HepG2 (cell line): ENCODE results near the gene IL2RA. TPM values are rescaled to one million over a fixed set of nuclear protein-coding genes. Genes with fewer than 3 reads are reported as not detected.

Experiments
- GLI4 ChIP-seq: sonication (generic); formaldehyde crosslinking; IDR thresholded peaks from 2 replicates; pipeline ENCODE4 v1.5.1; 2020; ENCODE audit warnings: missing genetic modification reagents, mild to moderate bottlenecking, moderate library complexity, borderline replicate concordance
- HNF1A ChIP-seq, 2 experiments: sonication (generic) in 1 of 2; formaldehyde crosslinking in 1 of 2; IDR thresholded peaks; 2 replicates each; pipeline versions ENCODE4 v1.4.0 to v1.6.1; 2016 to 2020; ENCODE audit warnings: borderline replicate concordance in 1 of 2, low read depth in 1 of 2, mild to moderate bottlenecking in 1 of 2, missing genetic modification reagents in 1 of 2
- IKZF5 ChIP-seq: IDR thresholded peaks from 2 replicates; pipeline ENCODE4 v1.6.1; 2018; ENCODE audit warnings: missing genetic modification reagents, mild to moderate bottlenecking, missing compliant biosample characterization
- NCOA5 ChIP-seq: sonication (generic); formaldehyde crosslinking; IDR thresholded peaks from 2 replicates; pipeline ENCODE4 v1.4.0; 2020; ENCODE audit warnings: missing genetic modification reagents
- NFE2L2 ChIP-seq: fragments of 150-350 bp; IDR thresholded peaks from 2 replicates; pipeline ENCODE4 v1.6.1; 2014; ENCODE audit warnings: low read length
- NKX3-1 ChIP-seq: sonication (generic); formaldehyde crosslinking; IDR thresholded peaks from 2 replicates; pipeline ENCODE4 v1.5.0; 2020; ENCODE audit warnings: missing genetic modification reagents
- POGZ ChIP-seq: sonication (generic); formaldehyde crosslinking; IDR thresholded peaks from 2 replicates; pipeline ENCODE4 v1.4.0; 2020; ENCODE audit warnings: mild to moderate bottlenecking, missing genetic modification reagents
- REXO4 ChIP-seq: sonication (generic); formaldehyde crosslinking; IDR thresholded peaks from 2 replicates; pipeline ENCODE4 v1.8.0; 2022; ENCODE audit warnings: missing genetic modification reagents, mild to moderate bottlenecking, borderline replicate concordance
- ZBTB4 ChIP-seq: sonication (generic); formaldehyde crosslinking; IDR thresholded peaks from 2 replicates; pipeline ENCODE4 v1.4.0; 2020; ENCODE audit warnings: missing genetic modification reagents, mild to moderate bottlenecking, borderline replicate concordance
- ZFP37 ChIP-seq: sonication (generic); formaldehyde crosslinking; IDR thresholded peaks from 2 replicates; pipeline ENCODE4 v1.4.0; 2020; ENCODE audit warnings: missing genetic modification reagents, borderline replicate concordance
- ZMYM2 ChIP-seq: sonication (generic); formaldehyde crosslinking; IDR thresholded peaks from 2 replicates; pipeline ENCODE4 v1.8.0; 2022; ENCODE audit warnings: mild to moderate bottlenecking, missing genetic modification reagents
- ZNF3 ChIP-seq: IDR thresholded peaks from 2 replicates; pipeline ENCODE4 v1.7.0; 2017; ENCODE audit warnings: inconsistent platforms
- ZNF362 ChIP-seq: sonication (generic); formaldehyde crosslinking; IDR thresholded peaks from 2 replicates; pipeline ENCODE4 v1.4.0; 2020; ENCODE audit warnings: missing genetic modification reagents, mild to moderate bottlenecking, borderline replicate concordance
- ZNF543 ChIP-seq: sonication (generic); formaldehyde crosslinking; IDR thresholded peaks from 2 replicates; pipeline ENCODE4 v1.4.0; 2020; ENCODE audit warnings: mild to moderate bottlenecking, missing genetic modification reagents
- ZNF597 ChIP-seq: sonication (generic); formaldehyde crosslinking; IDR thresholded peaks from 2 replicates; pipeline ENCODE4 v1.5.0; 2020; ENCODE audit warnings: missing genetic modification reagents
- ZNF619 ChIP-seq: sonication (generic); formaldehyde crosslinking; IDR thresholded peaks from 2 replicates; pipeline ENCODE4 v1.4.0; 2020; ENCODE audit warnings: mild to moderate bottlenecking, missing genetic modification reagents
- ZNF670 ChIP-seq: sonication (generic); formaldehyde crosslinking; IDR thresholded peaks from 2 replicates; pipeline ENCODE4 v1.8.0; 2022; ENCODE audit warnings: mild to moderate bottlenecking, missing genetic modification reagents, borderline replicate concordance
- polyA plus RNA-seq, 8 experiments: library from polyadenylated mRNA; depleted of rRNA in 3 of 8; stranded (reverse) in 7 of 8; unstranded in 1 of 8; fragments of >200 nt; fragmentation: Illumina TruSeq in 4 of 8; extraction: Trizol in 4 of 8; gene quantifications; 2 replicates each; pipeline versions ENCODE4 v1.2.1 to v1.2.3, GENCODE V29; 2011 to 2016; ENCODE audit warnings: low read depth in 4 of 8, missing spikeins in 1 of 8, mixed read lengths in 1 of 8; ENCODE audit not compliant: insufficient read depth in 1 of 8
- total RNA-seq, 5 experiments: library from RNA; depleted of rRNA; stranded (reverse); fragments of >200 nt; fragmentation: Illumina TruSeq; extraction: Trizol; gene quantifications; 2 replicates each; pipeline ENCODE4 v1.2.3, GENCODE V29; 2016; ENCODE audit warnings: low read depth in 1 of 5

Gene IL2RA
- total and polyA plus RNA-seq, 2 of the 13 experiments (the other 11 are each of a cell fraction or from before 2014, with no cell fraction given), result not detected

GRCh38 chr10:5968681-5969453 lies 93.3 kb downstream of the IL2RA start (continued):
- TF ChIP-seq IKZF5 (peak; percentile 75), ZNF597 (CRISPR knock-in tag) (no peak), ZNF670 (CRISPR knock-in tag) (peak; percentile 97; the same call in 1 of the 2 replicates), NFE2L2 (peak; percentile 34; the same call in 1 of the 2 replicates), NKX3-1 (CRISPR knock-in tag) (0 out of 2 replicates have a peak, but pooled peaks have one; percentile 42), ZBTB4 (CRISPR knock-in tag) (no peak), ZNF3 (CRISPR knock-in tag) (no peak), ZNF543 (CRISPR knock-in tag) (no peak), HNF1A (IDR thresholded peaks at IDR 0.05; ENCODE audit: low read depth) (peak; percentile 74), HNF1A (CRISPR knock-in tag; IDR thresholded peaks at IDR 0.05; ENCODE audit: borderline replicate concordance) (no peak), REXO4 (no peak), POGZ (peak; percentile 84), ZMYM2 (CRISPR knock-in tag) (no peak), ZFP37 (no peak), ZNF362 (no peak), GLI4 (CRISPR knock-in tag) (no peak), ZNF619 (CRISPR knock-in tag) (no peak), NCOA5 (CRISPR knock-in tag) (no peak)
